ENCODE results near the gene COPZ1.

- TF ChIP-seq EZH2 (IDR thresholded peaks at IDR 0.05; ENCODE audit: borderline replicate concordance) = no peak
- TF ChIP-seq CTCF (IDR thresholded peaks at IDR 0.05; ENCODE audit: poor library complexity) = peak; percentile 71
- TF ChIP-seq EZH2phosphoT487 (IDR thresholded peaks at IDR 0.05; ENCODE audit: low read depth, severe bottlenecking, unreplicated experiment) = no peak
These were observed 69.4 kb downstream of the COPZ1 start for GRCh38 chr12:54394281-54394719.
